Measurements from ENCODE around the gene CAPNS2.

The CAPNS2 gene

GRCh38 chr16:55552621-55553020 lies 13.9 kb upstream of the CAPNS2 start:
- H3K4me1 ChIP-seq (ENCODE audit: control insufficient read depth, insufficient read depth, low read length), result no peaks in the 10 kb centered on the region
- H3K9ac ChIP-seq (ENCODE audit: low read length), result no peak overlapping the region
- no peaks in the 10 kb centered on the region for H3K27me3 ChIP-seq (ENCODE audit: control insufficient read depth, insufficient read depth, low read length)
- H3K27ac ChIP-seq (ENCODE audit: low read depth, low read length), result no peak overlapping the region
- no peak overlapping the region for H3K4me3 ChIP-seq (ENCODE audit: low read length)
- no peaks in the 10 kb centered on the region for H3K36me3 ChIP-seq (ENCODE audit: control insufficient read depth, insufficient read depth, low read length)

GRCh38 chr16:55555436-55555835 lies 11.0 kb upstream of the CAPNS2 start:
- H3K4me3 ChIP-seq (ENCODE audit: low read length), result no peak overlapping the region
- H3K36me3 ChIP-seq (ENCODE audit: control insufficient read depth, insufficient read depth, low read length), result no peaks in the 10 kb centered on the region
- no peak overlapping the region for H3K9ac ChIP-seq (ENCODE audit: low read length)
- H3K27ac ChIP-seq (ENCODE audit: low read depth, low read length), result no peak overlapping the region
- H3K27me3 ChIP-seq (ENCODE audit: control insufficient read depth, insufficient read depth, low read length), result no peaks in the 10 kb centered on the region
- peaks cover 3% of the 10 kb centered on the region for H3K4me1 ChIP-seq (ENCODE audit: control insufficient read depth, insufficient read depth, low read length)

GRCh38 chr16:55557186-55557585 lies 9.3 kb upstream of the CAPNS2 start:
- no peak overlapping the region for H3K9ac ChIP-seq (ENCODE audit: low read length)
- peaks cover 3% of the 10 kb centered on the region for H3K4me1 ChIP-seq (ENCODE audit: control insufficient read depth, insufficient read depth, low read length)
- H3K36me3 ChIP-seq (ENCODE audit: control insufficient read depth, insufficient read depth, low read length), result no peaks in the 10 kb centered on the region
- H3K4me3 ChIP-seq (ENCODE audit: low read length), result no peak overlapping the region
- H3K27ac ChIP-seq (ENCODE audit: low read depth, low read length), result no peak overlapping the region
- H3K27me3 ChIP-seq (ENCODE audit: control insufficient read depth, insufficient read depth, low read length), result no peaks in the 10 kb centered on the region

- Histone ChIP-seq H3K4me1 (ENCODE audit: control insufficient read depth, insufficient read depth, low read length) (peaks cover 3% of the 10 kb centered on the region), H3K27ac (ENCODE audit: low read depth, low read length) (no peak overlapping the region), H3K36me3 (ENCODE audit: control insufficient read depth, insufficient read depth, low read length) (no peaks in the 10 kb centered on the region), H3K4me3 (ENCODE audit: low read length) (no peak overlapping the region), H3K9ac (ENCODE audit: low read length) (no peak overlapping the region), H3K27me3 (ENCODE audit: control insufficient read depth, insufficient read depth, low read length) (no peaks in the 10 kb centered on the region)
Measured at GRCh38 chr16:55559233-55559632, 7.3 kb upstream of the CAPNS2 start.

- Histone ChIP-seq H3K36me3 (ENCODE audit: control insufficient read depth, insufficient read depth, low read length) (no peaks in the 10 kb centered on the region), H3K9ac (ENCODE audit: low read length) (no peak overlapping the region), H3K4me1 (ENCODE audit: control insufficient read depth, insufficient read depth, low read length) (peaks cover 3% of the 10 kb centered on the region), H3K4me3 (ENCODE audit: low read length) (no peak overlapping the region), H3K27ac (ENCODE audit: low read depth, low read length) (no peak overlapping the region), H3K27me3 (ENCODE audit: control insufficient read depth, insufficient read depth, low read length) (no peaks in the 10 kb centered on the region)
Measured at GRCh38 chr16:55559933-55560516, 6.5 kb upstream of the CAPNS2 start.

GRCh38 chr16:55561319-55561848 lies 5.1 kb upstream of the CAPNS2 start:
- Histone ChIP-seq H3K4me3 (ENCODE audit: low read length) (no peak overlapping the region), H3K27ac (ENCODE audit: low read depth, low read length) (no peak overlapping the region), H3K27me3 (ENCODE audit: control insufficient read depth, insufficient read depth, low read length) (no peaks in the 10 kb centered on the region), H3K4me1 (ENCODE audit: control insufficient read depth, insufficient read depth, low read length) (peaks cover 3% of the 10 kb centered on the region), H3K36me3 (ENCODE audit: control insufficient read depth, insufficient read depth, low read length) (no peaks in the 10 kb centered on the region), H3K9ac (ENCODE audit: low read length) (no peak overlapping the region)

- Histone ChIP-seq H3K4me1 (ENCODE audit: control insufficient read depth, insufficient read depth, low read length) (peaks cover 3% of the 10 kb centered on the region), H3K36me3 (ENCODE audit: control insufficient read depth, insufficient read depth, low read length) (no peaks in the 10 kb centered on the region), H3K27ac (ENCODE audit: low read depth, low read length) (no peak overlapping the region), H3K27me3 (ENCODE audit: control insufficient read depth, insufficient read depth, low read length) (no peaks in the 10 kb centered on the region), H3K9ac (ENCODE audit: low read length) (no peak overlapping the region), H3K4me3 (ENCODE audit: low read length) (no peak overlapping the region)
Measured at GRCh38 chr16:55562936-55563335, 3.5 kb upstream of the CAPNS2 start.

GRCh38 chr16:55563797-55564196 lies 2.7 kb upstream of the CAPNS2 start:
- no peaks in the 10 kb centered on the region for H3K36me3 ChIP-seq (ENCODE audit: control insufficient read depth, insufficient read depth, low read length)
- H3K9ac ChIP-seq (ENCODE audit: low read length), result no peak overlapping the region
- H3K27me3 ChIP-seq (ENCODE audit: control insufficient read depth, insufficient read depth, low read length), result no peaks in the 10 kb centered on the region
- H3K4me1 ChIP-seq (ENCODE audit: control insufficient read depth, insufficient read depth, low read length), result peaks cover 3% of the 10 kb centered on the region
- no peak overlapping the region for H3K27ac ChIP-seq (ENCODE audit: low read depth, low read length)
- H3K4me3 ChIP-seq (ENCODE audit: low read length), result no peak overlapping the region

- no peaks in the 10 kb centered on the region for H3K4me1 ChIP-seq (ENCODE audit: control insufficient read depth, insufficient read depth, low read length)
- no peak overlapping the region for H3K4me3 ChIP-seq (ENCODE audit: low read length)
- no peaks in the 10 kb centered on the region for H3K36me3 ChIP-seq (ENCODE audit: control insufficient read depth, insufficient read depth, low read length)
- H3K9ac ChIP-seq (ENCODE audit: low read length), result no peak overlapping the region
- no peak overlapping the region for H3K27ac ChIP-seq (ENCODE audit: low read depth, low read length)
- H3K27me3 ChIP-seq (ENCODE audit: control insufficient read depth, insufficient read depth, low read length), result no peaks in the 10 kb centered on the region
Measured at GRCh38 chr16:55565086-55565485, 1.4 kb upstream of the CAPNS2 start.

- no peak overlapping the region for H3K9ac ChIP-seq (ENCODE audit: low read length)
- H3K36me3 ChIP-seq (ENCODE audit: control insufficient read depth, insufficient read depth, low read length), result no peaks in the 10 kb centered on the region
- H3K4me3 ChIP-seq (ENCODE audit: low read length), result no peak overlapping the region
- H3K27ac ChIP-seq (ENCODE audit: low read depth, low read length), result no peak overlapping the region
- no peaks in the 10 kb centered on the region for H3K27me3 ChIP-seq (ENCODE audit: control insufficient read depth, insufficient read depth, low read length)
- H3K4me1 ChIP-seq (ENCODE audit: control insufficient read depth, insufficient read depth, low read length), result no peaks in the 10 kb centered on the region
Measured at GRCh38 chr16:55567382-55567781, 898 bp downstream of the CAPNS2 start.

GRCh38 chr16:55568207-55568606 lies 1.7 kb downstream of the CAPNS2 start:
- H3K4me3 ChIP-seq (ENCODE audit: low read length), result no peak overlapping the region
- H3K27me3 ChIP-seq (ENCODE audit: control insufficient read depth, insufficient read depth, low read length), result no peaks in the 10 kb centered on the region
- H3K36me3 ChIP-seq (ENCODE audit: control insufficient read depth, insufficient read depth, low read length), result no peaks in the 10 kb centered on the region
- H3K4me1 ChIP-seq (ENCODE audit: control insufficient read depth, insufficient read depth, low read length), result no peaks in the 10 kb centered on the region
- H3K9ac ChIP-seq (ENCODE audit: low read length), result no peak overlapping the region
- H3K27ac ChIP-seq (ENCODE audit: low read depth, low read length), result no peak overlapping the region

GRCh38 chr16:55569025-55569424 lies 2.5 kb downstream of the CAPNS2 start:
- Histone ChIP-seq H3K27me3 (ENCODE audit: control insufficient read depth, insufficient read depth, low read length) (no peaks in the 10 kb centered on the region), H3K9ac (ENCODE audit: low read length) (no peak overlapping the region), H3K36me3 (ENCODE audit: control insufficient read depth, insufficient read depth, low read length) (no peaks in the 10 kb centered on the region), H3K4me3 (ENCODE audit: low read length) (no peak overlapping the region), H3K4me1 (ENCODE audit: control insufficient read depth, insufficient read depth, low read length) (no peaks in the 10 kb centered on the region), H3K27ac (ENCODE audit: low read depth, low read length) (no peak overlapping the region)

- Histone ChIP-seq H3K4me3 (ENCODE audit: low read length) (no peak overlapping the region), H3K4me1 (ENCODE audit: control insufficient read depth, insufficient read depth, low read length) (peaks cover 2% of the 10 kb centered on the region), H3K36me3 (ENCODE audit: control insufficient read depth, insufficient read depth, low read length) (no peaks in the 10 kb centered on the region), H3K9ac (ENCODE audit: low read length) (no peak overlapping the region), H3K27ac (ENCODE audit: low read depth, low read length) (no peak overlapping the region), H3K27me3 (ENCODE audit: control insufficient read depth, insufficient read depth, low read length) (no peaks in the 10 kb centered on the region)
Measured at GRCh38 chr16:55570159-55570558, 3.7 kb downstream of the CAPNS2 start.

Measured in rectal smooth muscle tissue (tissue), 1 donor.